ENCODE data around the gene GNPTG. TPM values are rescaled to one million over a fixed set of nuclear protein-coding genes. Genes with fewer than 3 reads are reported as not detected.

Gene GNPTG
- total and polyA plus RNA-seq, 2 of the 13 experiments (the other 11 are each of a cell fraction or from before 2014, with no cell fraction given): 22.7 to 71.1 TPM

GRCh38 chr16:1378804-1379303, 27.1 kb downstream of the GNPTG start (continued):
- peak; percentile 47; the same call in 1 of the 2 replicates for TF ChIP-seq ZNF281 (CRISPR knock-in tag; IDR thresholded peaks at IDR 0.05; ENCODE audit: borderline replicate concordance)
- TF ChIP-seq AGO2 (optimal IDR thresholded peaks at IDR 0.05; ENCODE audit: low read depth, low read length): peak; percentile 74
- TF ChIP-seq MXI1 (IDR thresholded peaks at IDR 0.05; ENCODE audit: borderline replicate concordance, low read depth, low read length): peak; percentile 84; the same call in 1 of the 3 replicates
- TF ChIP-seq HNF1A (IDR thresholded peaks at IDR 0.05; ENCODE audit: low read depth): no peak
- TF ChIP-seq HNF1A (CRISPR knock-in tag; IDR thresholded peaks at IDR 0.05; ENCODE audit: borderline replicate concordance): no peak
- TF ChIP-seq DR1 (CRISPR knock-in tag; IDR thresholded peaks at IDR 0.05): no peak
- TF ChIP-seq, protein P1, sequence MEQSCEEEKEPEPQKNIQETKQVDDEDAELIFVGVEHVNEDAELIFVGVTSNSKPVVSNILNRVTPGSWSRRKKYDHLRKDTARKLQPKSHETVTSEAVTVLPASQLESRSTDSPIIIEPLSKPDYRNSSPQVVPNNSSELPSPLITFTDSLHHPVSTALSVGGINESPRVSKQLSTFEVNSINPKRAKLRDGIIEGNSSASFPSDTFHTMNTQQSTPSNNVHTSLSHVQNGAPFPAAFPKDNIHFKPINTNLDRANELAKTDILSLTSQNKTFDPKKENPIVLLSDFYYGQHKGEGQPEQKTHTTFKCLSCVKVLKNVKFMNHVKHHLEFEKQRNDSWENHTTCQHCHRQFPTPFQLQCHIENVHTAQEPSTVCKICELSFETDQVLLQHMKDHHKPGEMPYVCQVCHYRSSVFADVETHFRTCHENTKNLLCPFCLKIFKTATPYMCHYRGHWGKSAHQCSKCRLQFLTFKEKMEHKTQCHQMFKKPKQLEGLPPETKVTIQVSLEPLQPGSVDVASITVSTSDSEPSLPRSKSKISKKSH (CRISPR knock-in tag; IDR thresholded peaks at IDR 0.05; ENCODE audit: borderline replicate concordance): peak; percentile 12; the same call in 1 of the 2 replicates
- TF ChIP-seq RARA (CRISPR knock-in tag; IDR thresholded peaks at IDR 0.05): peak; percentile 65
- TF ChIP-seq NFE2 (CRISPR knock-in tag; IDR thresholded peaks at IDR 0.05): peak; percentile 81
- TF ChIP-seq TSC22D2 (CRISPR knock-in tag; IDR thresholded peaks at IDR 0.05; ENCODE audit: borderline replicate concordance): 0 out of 2 replicates have a peak, but pooled peaks have one; percentile 25
- TF ChIP-seq MTF2 (CRISPR knock-in tag; IDR thresholded peaks at IDR 0.05; ENCODE audit: borderline replicate concordance): peak; percentile 61; the same call in 1 of the 2 replicates
- peak; percentile 33; the same call in 1 of the 2 replicates for TF ChIP-seq CEBPG (CRISPR knock-in tag; IDR thresholded peaks at IDR 0.05)
- TF ChIP-seq BORCS8-MEF2B (CRISPR knock-in tag; IDR thresholded peaks at IDR 0.05): peak; percentile 43; the same call in 1 of the 2 replicates
- TF ChIP-seq DMAP1 (CRISPR knock-in tag; IDR thresholded peaks at IDR 0.05): peak; percentile 74
- TF ChIP-seq YEATS4 (CRISPR knock-in tag; IDR thresholded peaks at IDR 0.05; ENCODE audit: borderline replicate concordance): peak; percentile 32; the same call in 1 of the 2 replicates
- TF ChIP-seq RELA (CRISPR knock-in tag; IDR thresholded peaks at IDR 0.05): peak; percentile 74; the same call in 1 of the 2 replicates
- no peak for TF ChIP-seq PHF5A (CRISPR knock-in tag; IDR thresholded peaks at IDR 0.05; ENCODE audit: low read depth, unreplicated experiment)
- TF ChIP-seq SAP130 (CRISPR knock-in tag; IDR thresholded peaks at IDR 0.05; ENCODE audit: low read depth): peak; percentile 94
- TF ChIP-seq SIN3B (IDR thresholded peaks at IDR 0.05; ENCODE audit: low read length): peak; percentile 13; the same call in 1 of the 2 replicates
- TF ChIP-seq PHF8 (CRISPR knock-in tag; IDR thresholded peaks at IDR 0.05): peak; percentile 29
- no peak for TF ChIP-seq CCAR2 (optimal IDR thresholded peaks at IDR 0.05; ENCODE audit: low read depth, low read length)
